Measurements from ENCODE around the gene CRMP1.

DNA sequence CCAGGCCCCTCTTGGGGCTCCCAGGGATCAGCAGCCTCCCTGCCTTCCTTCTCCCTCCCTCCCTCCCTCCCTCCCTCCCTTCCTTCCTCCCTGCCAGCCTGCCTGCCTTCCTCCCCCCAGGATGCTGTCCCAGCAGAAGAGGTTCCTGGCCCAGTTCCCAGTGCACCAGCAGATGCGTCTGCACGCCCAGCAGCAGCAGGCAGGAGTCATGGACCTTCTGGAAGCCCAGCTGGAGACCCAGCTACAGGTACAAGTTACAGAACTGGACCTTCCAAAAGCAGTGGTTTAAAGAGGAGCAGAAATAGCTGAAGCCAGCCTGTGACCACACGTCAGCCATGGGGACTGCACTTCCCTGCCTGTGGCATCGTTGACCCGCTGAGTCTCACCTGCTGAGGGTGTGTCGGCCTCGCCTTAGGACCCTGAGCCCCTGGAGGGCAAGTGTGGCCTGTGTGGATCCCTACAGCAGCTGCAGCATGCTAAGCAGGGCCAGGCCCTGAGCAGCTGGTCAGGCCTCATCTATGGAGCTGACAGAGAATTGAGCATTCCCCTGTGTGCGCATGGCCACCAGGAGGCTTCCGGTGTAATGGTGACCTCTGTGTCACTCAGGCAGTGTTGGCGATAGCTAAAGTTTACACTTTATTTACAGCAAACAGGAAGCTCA, 84.7 kb downstream of the CRMP1 start:
- TF ChIP-seq POLR2A (IDR thresholded peaks at IDR 0.05) (no peak), CTCF (IDR thresholded peaks at IDR 0.05) (no peak)
